Tibial nerve (tissue), 4 donors: ENCODE results near the gene DUSP21. TPM values are rescaled to one million over a fixed set of nuclear protein-coding genes. Genes with fewer than 3 reads are reported as not detected.
"Not testable (repeated sequence)": the region's sequence is repeated elsewhere in the genome, so short reads cannot be mapped to it uniquely, and the experiment has no call there.

Source experiments
- DNase-seq, 2 donors: peaks; one replicate each; pipeline ENCODE4 v3.0.0-alpha.2; 2019; ENCODE audit warnings: low spot score in 2 of 2
- H3K27ac ChIP-seq, 4 donors: fragments of 200-600 bp; sonication (generic) in 3 of 4; one replicate each; pipeline ENCODE4 v1.5.1; 2017 to 2019; ENCODE audit warnings: mild to moderate bottlenecking in 1 of 4
- H3K27me3 ChIP-seq, 2 donors: fragments of 200-600 bp; sonication (generic) in 1 of 2; one replicate each; pipeline versions ENCODE4 v1.5.1 to v1.6.0; 2017 to 2019
- H3K36me3 ChIP-seq, 3 donors: fragments of 200-600 bp; sonication (generic); one replicate each; pipeline ENCODE4 v1.5.1; 2018 to 2019
- H3K4me1 ChIP-seq, 4 donors: fragments of 200-600 bp; sonication (generic) in 3 of 4; one replicate each; pipeline ENCODE4 v1.5.1; 2017 to 2019
- H3K4me3 ChIP-seq, 4 donors: fragments of 200-600 bp; sonication (generic) in 3 of 4; one replicate each; pipeline ENCODE4 v1.5.1; 2017 to 2019; ENCODE audit warnings: mild to moderate bottlenecking in 1 of 4, moderate library complexity in 1 of 4
- H3K9me3 ChIP-seq, 4 donors: fragments of 200-600 bp; sonication (generic) in 3 of 4; one replicate each; pipeline ENCODE4 v1.5.1; 2017 to 2019
- EP300 ChIP-seq, 2 donors: sonication (generic); formaldehyde crosslinking; IDR thresholded peaks; one replicate each; pipeline ENCODE4 v1.6.1; 2017; ENCODE audit warnings: antibody characterized with exemption in 2 of 2, mild to moderate bottlenecking in 1 of 2
- POLR2A ChIP-seq, 2 donors: fragments of 450-650 bp; IDR thresholded peaks; one replicate each; pipeline ENCODE4 v1.6.1; 2017; ENCODE audit warnings: antibody characterized with exemption in 2 of 2, mild to moderate bottlenecking in 2 of 2, moderate library complexity in 2 of 2
- WGBS, 2 donors: methylation state at CpG; one replicate each; pipeline ENCODE4 v1.1.5; 2018; 5-methylcytosine and 5-hydroxymethylcytosine counted together
- total RNA-seq, 4 donors: library from RNA; depleted of rRNA; stranded (reverse); fragments of >200 nt; gene quantifications; one replicate each; pipeline ENCODE4 v1.1.0, GENCODE V29; 2016
- TF ChIP-seq, protein P1 (sequence below), 5 experiments: fragments of 200-600 bp in 3 of 5; fragments of 450-650 bp in 2 of 5; sonication (generic) in 3 of 5; IDR thresholded peaks; one replicate each; pipeline ENCODE4 v1.5.1; 2016 to 2019; ENCODE audit warnings: antibody characterized with exemption in 5 of 5, mild to moderate bottlenecking in 3 of 5, moderate library complexity in 2 of 5

Gene DUSP21
- total RNA-seq, 4 donors from 2014 or later = not detected

DNA sequence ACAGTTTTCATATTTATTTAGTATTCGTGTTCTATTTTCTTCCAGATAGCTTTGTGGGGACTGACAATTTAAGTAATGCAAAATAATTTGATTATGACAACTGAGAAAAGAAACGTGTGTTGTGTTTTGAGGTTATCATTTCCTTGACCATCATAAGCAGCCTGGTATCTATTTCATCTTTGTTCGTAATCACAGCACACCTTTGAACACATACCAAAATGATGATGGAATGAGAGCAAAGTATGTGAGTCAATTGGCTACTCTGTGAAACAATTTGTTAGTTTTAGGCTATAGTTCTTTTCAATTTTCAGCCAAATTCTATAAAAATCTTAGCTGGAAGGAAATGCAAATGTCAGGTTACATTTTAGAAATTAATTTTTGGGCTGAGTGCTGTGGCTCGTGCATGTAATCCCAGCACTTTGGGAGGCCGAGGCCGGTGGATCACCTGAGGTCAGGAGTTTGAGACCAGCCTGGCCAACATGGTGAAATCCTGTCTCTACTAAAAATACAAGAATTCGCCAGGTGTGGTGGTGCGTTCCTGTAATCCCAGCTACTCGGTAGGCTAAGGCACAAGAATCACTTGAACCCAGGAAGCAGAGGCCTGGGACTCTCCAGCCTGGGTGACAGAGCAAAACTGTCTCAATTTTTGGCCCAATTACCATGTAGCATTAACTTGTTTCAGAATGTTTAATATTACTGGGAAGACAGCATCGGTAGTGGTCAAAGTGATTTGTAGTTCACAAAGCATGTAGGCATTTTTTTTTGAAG, 1.1 kb upstream of the DUSP21 start:
- H3K36me3 ChIP-seq = no peaks in the 10 kb centered on the region
- no peak overlapping the region for H3K27ac ChIP-seq
- WGBS, 2 donors = 88 to 89% methylated on average over 6 to 10 of the region's 10 CpGs
- no peak overlapping the region for H3K4me3 ChIP-seq
- DNase-seq = no peak
- TF ChIP-seq POLR2A (IDR thresholded peaks at IDR 0.05) (no peak), EP300 (IDR thresholded peaks at IDR 0.05) (no peak)
- TF ChIP-seq, protein P1, sequence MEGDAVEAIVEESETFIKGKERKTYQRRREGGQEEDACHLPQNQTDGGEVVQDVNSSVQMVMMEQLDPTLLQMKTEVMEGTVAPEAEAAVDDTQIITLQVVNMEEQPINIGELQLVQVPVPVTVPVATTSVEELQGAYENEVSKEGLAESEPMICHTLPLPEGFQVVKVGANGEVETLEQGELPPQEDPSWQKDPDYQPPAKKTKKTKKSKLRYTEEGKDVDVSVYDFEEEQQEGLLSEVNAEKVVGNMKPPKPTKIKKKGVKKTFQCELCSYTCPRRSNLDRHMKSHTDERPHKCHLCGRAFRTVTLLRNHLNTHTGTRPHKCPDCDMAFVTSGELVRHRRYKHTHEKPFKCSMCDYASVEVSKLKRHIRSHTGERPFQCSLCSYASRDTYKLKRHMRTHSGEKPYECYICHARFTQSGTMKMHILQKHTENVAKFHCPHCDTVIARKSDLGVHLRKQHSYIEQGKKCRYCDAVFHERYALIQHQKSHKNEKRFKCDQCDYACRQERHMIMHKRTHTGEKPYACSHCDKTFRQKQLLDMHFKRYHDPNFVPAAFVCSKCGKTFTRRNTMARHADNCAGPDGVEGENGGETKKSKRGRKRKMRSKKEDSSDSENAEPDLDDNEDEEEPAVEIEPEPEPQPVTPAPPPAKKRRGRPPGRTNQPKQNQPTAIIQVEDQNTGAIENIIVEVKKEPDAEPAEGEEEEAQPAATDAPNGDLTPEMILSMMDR (IDR thresholded peaks at IDR 0.05) = no peak
- no peaks in the 10 kb centered on the region for H3K4me1 ChIP-seq
- H3K9me3 ChIP-seq = no peaks in the 10 kb centered on the region
- H3K27me3 ChIP-seq = no peaks in the 10 kb centered on the region

DNA sequence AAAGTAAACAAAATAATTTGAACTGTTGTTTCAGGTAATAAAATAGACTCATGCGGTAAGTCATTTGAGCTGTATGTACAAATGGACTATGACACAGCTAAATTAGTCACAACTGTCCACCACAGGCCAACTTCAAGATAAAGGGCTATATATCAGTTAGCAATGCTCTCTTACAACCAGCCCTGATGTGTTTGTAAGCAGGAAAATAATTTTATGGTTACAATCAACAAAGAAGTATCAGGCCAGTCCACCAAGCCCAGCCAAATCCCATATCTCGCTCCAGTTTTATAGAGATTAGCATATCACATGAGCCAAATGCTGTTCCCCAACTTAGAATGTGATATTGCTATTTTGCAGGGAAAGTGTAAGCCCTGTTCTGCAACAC, 511 bp upstream of the DUSP21 start:
- H3K27ac ChIP-seq = no peak overlapping the region
- DNase-seq = no peak
- TF ChIP-seq EP300 (IDR thresholded peaks at IDR 0.05) = no peak
- TF ChIP-seq POLR2A (IDR thresholded peaks at IDR 0.05) = no peak
- TF ChIP-seq, protein P1 (IDR thresholded peaks at IDR 0.05) = no peak
- no peaks in the 10 kb centered on the region for H3K27me3 ChIP-seq
- H3K9me3 ChIP-seq = no peaks in the 10 kb centered on the region
- no peaks in the 10 kb centered on the region for H3K36me3 ChIP-seq
- WGBS, 2 donors = 91 to 93% methylated on average over 2 of the region's 2 CpGs
- no peak overlapping the region for H3K4me3 ChIP-seq
- H3K4me1 ChIP-seq = no peaks in the 10 kb centered on the region

DNA sequence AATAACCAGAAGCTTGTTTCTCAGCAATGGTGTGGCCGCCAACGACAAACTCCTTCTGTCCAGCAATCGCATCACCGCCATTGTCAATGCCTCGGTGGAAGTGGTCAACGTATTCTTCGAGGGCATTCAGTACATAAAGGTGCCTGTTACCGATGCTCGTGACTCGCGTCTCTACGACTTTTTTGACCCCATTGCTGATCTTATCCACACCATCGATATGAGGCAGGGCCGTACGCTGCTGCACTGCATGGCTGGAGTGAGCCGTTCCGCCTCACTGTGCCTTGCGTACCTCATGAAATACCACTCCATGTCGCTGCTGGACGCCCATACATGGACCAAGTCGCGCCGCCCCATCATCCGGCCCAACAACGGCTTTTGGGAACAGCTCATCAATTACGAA, 383 bp downstream of the DUSP21 start:
- WGBS, 2 donors = 95 to 97% methylated on average over 26 of the region's 26 CpGs
- no peak for DNase-seq
- H3K27ac ChIP-seq = no peak overlapping the region
- H3K9me3 ChIP-seq = no peaks in the 10 kb centered on the region
- no peaks in the 10 kb centered on the region for H3K27me3 ChIP-seq
- H3K36me3 ChIP-seq = no peaks in the 10 kb centered on the region
- no peak overlapping the region for H3K4me3 ChIP-seq
- TF ChIP-seq, protein P1 (IDR thresholded peaks at IDR 0.05) = no peak
- TF ChIP-seq EP300 (IDR thresholded peaks at IDR 0.05) (no peak), POLR2A (IDR thresholded peaks at IDR 0.05) (no peak)
- no peaks in the 10 kb centered on the region for H3K4me1 ChIP-seq

DNA sequence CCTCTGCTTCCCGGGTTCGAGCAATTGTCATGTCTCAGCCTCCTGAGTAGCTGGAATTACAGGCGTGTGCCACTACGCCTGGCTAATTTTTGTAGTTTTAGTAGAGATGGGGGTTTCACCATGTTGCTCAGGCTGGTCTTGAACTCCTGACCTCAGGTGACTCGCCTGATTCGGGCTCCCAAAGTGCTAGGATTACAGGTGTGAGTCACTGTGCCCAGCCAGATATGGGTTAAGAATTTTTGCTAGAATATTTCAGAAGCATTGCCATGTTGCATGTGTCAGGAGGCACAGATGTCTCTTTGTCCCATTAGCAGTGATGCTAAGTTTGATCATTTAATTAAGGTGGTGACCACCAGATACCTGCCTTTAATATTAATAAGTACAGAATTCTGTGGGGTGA, 7.1 kb downstream of the DUSP21 start:
- not testable (repeated sequence) for H3K27me3 ChIP-seq, DNase-seq, H3K4me3 ChIP-seq, H3K27ac ChIP-seq, H3K4me1 ChIP-seq, H3K9me3 ChIP-seq, H3K36me3 ChIP-seq
- 85 to 89% methylated on average over 6 of the region's 6 CpGs for WGBS, 2 donors

DNA sequence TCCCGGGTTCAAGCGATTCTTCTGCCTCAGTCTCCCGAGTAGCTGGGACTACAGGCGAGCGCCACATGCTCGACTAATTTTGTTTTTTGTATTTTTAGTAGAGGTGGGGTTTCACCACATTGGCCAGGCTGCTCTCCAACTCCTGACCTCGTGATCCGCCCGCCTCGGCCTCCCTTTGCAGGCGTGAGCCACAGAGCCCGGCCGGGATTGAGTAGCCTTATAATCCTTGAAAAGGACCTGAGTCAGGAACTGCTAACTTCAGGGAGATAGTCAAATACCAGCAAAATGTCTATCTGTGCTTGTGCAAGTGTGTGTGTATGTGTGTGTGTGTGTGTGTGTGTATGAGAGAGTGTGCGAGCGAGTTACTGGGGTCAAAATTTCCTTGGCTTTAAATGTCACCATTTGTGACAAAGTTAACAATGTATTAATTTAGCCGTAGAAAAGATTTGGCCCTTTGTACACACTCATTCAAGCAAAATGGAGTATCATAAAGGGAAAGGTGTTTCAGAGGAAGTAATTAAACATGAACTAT, 27.4 kb downstream of the DUSP21 start:
- Histone ChIP-seq H3K27me3 (no peaks in the 10 kb centered on the region), H3K4me1 (peaks cover 0 to 11% (median 4%) of the 10 kb centered on the region in 4 donors), H3K36me3 (no peaks in the 10 kb centered on the region), H3K27ac (peak overlapping the region in 3 of 4 donors; percentile 12 to 99 (median 98)), H3K4me3 (peak overlapping the region in 1 of 4 donors; percentile 89), H3K9me3 (no peaks in the 10 kb centered on the region)
- DNase-seq = no peak
- TF ChIP-seq, protein P1 (IDR thresholded peaks at IDR 0.05) = no peak
- TF ChIP-seq EP300 (IDR thresholded peaks at IDR 0.05) (no peak), POLR2A (IDR thresholded peaks at IDR 0.05) (no peak)
- 47 to 69% methylated on average over 15 to 16 of the region's 16 CpGs for WGBS, 2 donors
